ENCODE data around the gene SPTBN1.

DNA sequence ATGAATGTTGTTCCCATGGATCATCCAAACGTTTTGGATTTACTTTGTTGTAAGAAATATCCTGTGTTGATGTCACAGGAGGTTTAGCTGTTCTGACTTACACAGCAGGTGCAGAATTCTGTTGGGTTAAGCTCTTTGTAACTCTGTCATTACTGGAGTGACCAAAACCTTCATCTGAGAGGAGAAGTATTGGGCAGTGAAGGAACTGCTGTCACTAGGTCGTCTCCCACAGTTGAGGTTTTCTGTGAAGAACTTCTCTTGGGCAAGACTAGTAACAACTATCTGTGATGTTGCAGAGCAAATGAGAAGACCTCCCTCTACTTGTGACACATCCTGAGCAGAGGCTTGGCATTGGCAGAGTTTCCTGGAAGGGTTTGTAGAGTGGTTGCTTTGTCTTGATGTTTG lies 2.9 kb downstream of the SPTBN1 start:
- TF ChIP-seq, protein P1, sequence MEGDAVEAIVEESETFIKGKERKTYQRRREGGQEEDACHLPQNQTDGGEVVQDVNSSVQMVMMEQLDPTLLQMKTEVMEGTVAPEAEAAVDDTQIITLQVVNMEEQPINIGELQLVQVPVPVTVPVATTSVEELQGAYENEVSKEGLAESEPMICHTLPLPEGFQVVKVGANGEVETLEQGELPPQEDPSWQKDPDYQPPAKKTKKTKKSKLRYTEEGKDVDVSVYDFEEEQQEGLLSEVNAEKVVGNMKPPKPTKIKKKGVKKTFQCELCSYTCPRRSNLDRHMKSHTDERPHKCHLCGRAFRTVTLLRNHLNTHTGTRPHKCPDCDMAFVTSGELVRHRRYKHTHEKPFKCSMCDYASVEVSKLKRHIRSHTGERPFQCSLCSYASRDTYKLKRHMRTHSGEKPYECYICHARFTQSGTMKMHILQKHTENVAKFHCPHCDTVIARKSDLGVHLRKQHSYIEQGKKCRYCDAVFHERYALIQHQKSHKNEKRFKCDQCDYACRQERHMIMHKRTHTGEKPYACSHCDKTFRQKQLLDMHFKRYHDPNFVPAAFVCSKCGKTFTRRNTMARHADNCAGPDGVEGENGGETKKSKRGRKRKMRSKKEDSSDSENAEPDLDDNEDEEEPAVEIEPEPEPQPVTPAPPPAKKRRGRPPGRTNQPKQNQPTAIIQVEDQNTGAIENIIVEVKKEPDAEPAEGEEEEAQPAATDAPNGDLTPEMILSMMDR (CRISPR knock-in tag; IDR thresholded peaks at IDR 0.05): no peak
- TF ChIP-seq, protein P2, sequence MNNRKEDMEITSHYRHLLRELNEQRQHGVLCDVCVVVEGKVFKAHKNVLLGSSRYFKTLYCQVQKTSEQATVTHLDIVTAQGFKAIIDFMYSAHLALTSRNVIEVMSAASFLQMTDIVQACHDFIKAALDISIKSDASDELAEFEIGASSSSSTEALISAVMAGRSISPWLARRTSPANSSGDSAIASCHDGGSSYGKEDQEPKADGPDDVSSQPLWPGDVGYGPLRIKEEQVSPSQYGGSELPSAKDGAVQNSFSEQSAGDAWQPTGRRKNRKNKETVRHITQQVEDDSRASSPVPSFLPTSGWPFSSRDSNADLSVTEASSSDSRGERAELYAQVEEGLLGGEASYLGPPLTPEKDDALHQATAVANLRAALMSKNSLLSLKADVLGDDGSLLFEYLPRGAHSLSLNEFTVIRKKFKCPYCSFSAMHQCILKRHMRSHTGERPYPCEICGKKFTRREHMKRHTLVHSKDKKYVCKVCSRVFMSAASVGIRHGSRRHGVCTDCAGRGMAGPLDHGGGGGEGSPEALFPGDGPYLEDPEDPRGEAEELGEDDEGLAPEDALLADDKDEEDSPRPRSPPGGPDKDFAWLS (CRISPR knock-in tag; IDR thresholded peaks at IDR 0.05; ENCODE audit: borderline replicate concordance): no peak
- TF ChIP-seq SP2 (CRISPR knock-in tag; IDR thresholded peaks at IDR 0.05) (no peak), ATF2 (CRISPR knock-in tag; IDR thresholded peaks at IDR 0.05) (no peak), TBL1XR1 (IDR thresholded peaks at IDR 0.05; ENCODE audit: borderline replicate concordance, low read length, partially characterized antibody) (no peak)
